Measurements from ENCODE around the gene TPRX1.

- TF ChIP-seq CTCF (IDR thresholded peaks at IDR 0.05) (no peak), POLR2A (IDR thresholded peaks at IDR 0.05) (no peak)
Measured at GRCh38 chr19:47757617-47758442, 46.5 kb downstream of the TPRX1 start.

All from thyroid gland (tissue), 4 donors.